Measurements from ENCODE around the gene DIDO1. TPM values are rescaled to one million over a fixed set of nuclear protein-coding genes. Genes with fewer than 3 reads are reported as not detected.

DIDO1 gene
- total RNA-seq, 8 experiments from 2014 or later: 24.1 to 61.2 (median 36.0) TPM

- H3K27ac ChIP-seq: no peak overlapping the region
- no peak for ATAC-seq (replicated peaks in 6 of 8)
- in situ Hi-C loops (cut with MboI; ENCODE audit: low pct_unique_long_range_greater_than_20kb in 2 of 9, low sequenced_read_pairs in 9 of 9, unreplicated experiment in 9 of 9): no loop called here
These were observed 30.8 kb downstream of the DIDO1 start for GRCh38 chr20:62895539-62895938.

GRCh38 chr20:62894261-62894660 lies 32.0 kb downstream of the DIDO1 start:
- WGBS, 10 experiments: 33 to 100% (median 89%) methylated on average over 1 to 14 of the region's 14 CpGs
- ATAC-seq (replicated peaks in 6 of 8): no peak
- Histone ChIP-seq H3K27ac (no peak overlapping the region), H3K4me1 (replicated peaks in 1 of 2) (peaks cover under 1 to 3% of the 10 kb centered on the region in 2 donors), H3K4me3 (no peak overlapping the region)
- in situ Hi-C loops (cut with MboI; ENCODE audit: low pct_unique_long_range_greater_than_20kb in 2 of 9, low sequenced_read_pairs in 9 of 9, unreplicated experiment in 9 of 9): no loop called here

More at GRCh38 chr20:62895539-62895938, 30.8 kb downstream of the DIDO1 start:
- Histone ChIP-seq H3K4me3 (no peak overlapping the region), H3K4me1 (replicated peaks in 1 of 2) (peaks cover 14% of the 10 kb centered on the region in 2 donors)
- WGBS, 10 experiments: 87 to 100% (median 93%) methylated on average over 1 to 4 of the region's 9 CpGs; no CpG with 5 or more reads in 5 of the 10 experiments

GRCh38 chr20:62893700-62894099 lies 32.6 kb downstream of the DIDO1 start:
- ATAC-seq (replicated peaks in 6 of 8): peak in 6 of 8 experiments; percentile 8 to 29 (median 18)
- WGBS, 10 experiments: 67 to 100% (median 89%) methylated on average over 1 to 12 of the region's 14 CpGs; no CpG with 5 or more reads in 4 of the 10 experiments
- in situ Hi-C loops (cut with MboI; ENCODE audit: low pct_unique_long_range_greater_than_20kb in 2 of 9, low sequenced_read_pairs in 9 of 9, unreplicated experiment in 9 of 9): no loop called here
- no peaks in the 10 kb centered on the region for H3K4me1 ChIP-seq (replicated peaks in 1 of 2)
- no peak overlapping the region for H3K27ac ChIP-seq
- no peak overlapping the region for H3K4me3 ChIP-seq

GRCh38 chr20:62892348-62893304 lies 33.7 kb downstream of the DIDO1 start:
- no peaks in the 10 kb centered on the region for H3K4me1 ChIP-seq (replicated peaks in 1 of 2)
- no peak overlapping the region for H3K4me3 ChIP-seq
- H3K27ac ChIP-seq: no peak overlapping the region
- 65 to 98% (median 87%) methylated on average over 1 to 20 of the region's 25 CpGs for WGBS, 10 experiments
- ATAC-seq (replicated peaks in 6 of 8): no peak
- in situ Hi-C loops (cut with MboI; ENCODE audit: low pct_unique_long_range_greater_than_20kb in 2 of 9, low sequenced_read_pairs in 9 of 9, unreplicated experiment in 9 of 9): no loop called here

GRCh38 chr20:62891111-62891510 lies 35.2 kb downstream of the DIDO1 start:
- Histone ChIP-seq H3K4me1 (replicated peaks in 1 of 2) (no peaks in the 10 kb centered on the region), H3K4me3 (no peak overlapping the region), H3K27ac (no peak overlapping the region)
- in situ Hi-C loops (cut with MboI; ENCODE audit: low pct_unique_long_range_greater_than_20kb in 2 of 9, low sequenced_read_pairs in 9 of 9, unreplicated experiment in 9 of 9): no loop called here
- WGBS, 10 experiments: 0 to 91% (median 80%) methylated on average over 1 to 10 of the region's 15 CpGs; no CpG with 5 or more reads in 4 of the 10 experiments
- no peak for ATAC-seq (replicated peaks in 6 of 8)

- Histone ChIP-seq H3K27ac (no peak overlapping the region), H3K4me3 (no peak overlapping the region), H3K4me1 (replicated peaks in 1 of 2) (no peaks in the 10 kb centered on the region)
- 80 to 100% (median 89%) methylated on average over 2 to 6 of the region's 7 CpGs; no CpG with 5 or more reads in 4 of the 10 experiments for WGBS, 10 experiments
- in situ Hi-C loops (cut with MboI; ENCODE audit: low pct_unique_long_range_greater_than_20kb in 2 of 9, low sequenced_read_pairs in 9 of 9, unreplicated experiment in 9 of 9): no loop called here
- ATAC-seq (replicated peaks in 6 of 8): no peak
These were observed 35.9 kb downstream of the DIDO1 start for GRCh38 chr20:62890444-62890843.

GRCh38 chr20:62889871-62890270 lies 36.4 kb downstream of the DIDO1 start:
- Histone ChIP-seq H3K27ac (no peak overlapping the region), H3K4me1 (replicated peaks in 1 of 2) (no peaks in the 10 kb centered on the region), H3K4me3 (no peak overlapping the region)
- in situ Hi-C loops (cut with MboI; ENCODE audit: low pct_unique_long_range_greater_than_20kb in 2 of 9, low sequenced_read_pairs in 9 of 9, unreplicated experiment in 9 of 9): no loop called here
- whole genome bisulfite sequencing, 10 experiments: 80 to 100% (median 87%) methylated on average over 1 to 2 of the region's 9 CpGs; no CpG with 5 or more reads in 6 of the 10 experiments
- ATAC-seq (replicated peaks in 6 of 8): no peak

- Histone ChIP-seq H3K27ac (no peak overlapping the region), H3K4me1 (replicated peaks in 1 of 2) (no peaks in the 10 kb centered on the region), H3K4me3 (no peak overlapping the region)
- ATAC-seq (replicated peaks in 6 of 8): no peak
- WGBS, 10 experiments: 83 to 96% (median 83%) methylated on average over 2 to 6 of the region's 8 CpGs; no CpG with 5 or more reads in 5 of the 10 experiments
- in situ Hi-C loops (cut with MboI; ENCODE audit: low pct_unique_long_range_greater_than_20kb in 2 of 9, low sequenced_read_pairs in 9 of 9, unreplicated experiment in 9 of 9): no loop called here
These were observed 36.9 kb downstream of the DIDO1 start for GRCh38 chr20:62889411-62889810.

GRCh38 chr20:62888910-62889309 lies 37.4 kb downstream of the DIDO1 start:
- ATAC-seq (replicated peaks in 6 of 8): peak in 1 of 8 experiments; percentile 3
- 81 to 100% (median 93%) methylated on average over 1 to 11 of the region's 17 CpGs; no CpG with 5 or more reads in 7 of the 10 experiments for WGBS, 10 experiments
- Histone ChIP-seq H3K4me1 (replicated peaks in 1 of 2) (no peaks in the 10 kb centered on the region), H3K4me3 (no peak overlapping the region), H3K27ac (no peak overlapping the region)
- in situ Hi-C loops (cut with MboI; ENCODE audit: low pct_unique_long_range_greater_than_20kb in 2 of 9, low sequenced_read_pairs in 9 of 9, unreplicated experiment in 9 of 9): no loop called here

- WGBS, 10 experiments: 88 to 100% (median 96%) methylated on average over 5 to 12 of the region's 16 CpGs; no CpG with 5 or more reads in 2 of the 10 experiments
- in situ Hi-C loops (cut with MboI; ENCODE audit: low pct_unique_long_range_greater_than_20kb in 2 of 9, low sequenced_read_pairs in 9 of 9, unreplicated experiment in 9 of 9): no loop called here
- ATAC-seq (replicated peaks in 6 of 8): peak in 4 of 8 experiments; percentile 7 to 25 (median 14)
These were observed 37.9 kb downstream of the DIDO1 start for GRCh38 chr20:62888406-62888805.

GRCh38 chr20:62887860-62888239 lies 38.5 kb downstream of the DIDO1 start:
- no peaks in the 10 kb centered on the region for H3K4me1 ChIP-seq (replicated peaks in 1 of 2)
- ATAC-seq (replicated peaks in 6 of 8): peak in 3 of 8 experiments; percentile 2 to 4 (median 3)
- H3K4me3 ChIP-seq: no peak overlapping the region
- no peak overlapping the region for H3K27ac ChIP-seq
- in situ Hi-C loops (cut with MboI; ENCODE audit: low pct_unique_long_range_greater_than_20kb in 2 of 9, low sequenced_read_pairs in 9 of 9, unreplicated experiment in 9 of 9): no loop called here
- WGBS, 10 experiments: 48 to 100% (median 80%) methylated on average over 1 to 5 of the region's 7 CpGs; no CpG with 5 or more reads in 5 of the 10 experiments

More at GRCh38 chr20:62888406-62888805, 37.9 kb downstream of the DIDO1 start:
- Histone ChIP-seq H3K4me3 (no peak overlapping the region), H3K27ac (no peak overlapping the region), H3K4me1 (replicated peaks in 1 of 2) (no peaks in the 10 kb centered on the region)

GRCh38 chr20:62887152-62887859 lies 39.0 kb downstream of the DIDO1 start:
- H3K27ac ChIP-seq: no peak overlapping the region
- H3K4me3 ChIP-seq: no peak overlapping the region
- WGBS, 10 experiments: 60 to 94% (median 79%) methylated on average over 1 to 8 of the region's 13 CpGs; no CpG with 5 or more reads in 4 of the 10 experiments
- in situ Hi-C loops (cut with MboI; ENCODE audit: low pct_unique_long_range_greater_than_20kb in 2 of 9, low sequenced_read_pairs in 9 of 9, unreplicated experiment in 9 of 9): no loop called here
- no peaks in the 10 kb centered on the region for H3K4me1 ChIP-seq (replicated peaks in 1 of 2)
- ATAC-seq (replicated peaks in 6 of 8): peak in 7 of 8 experiments; percentile 4 to 67 (median 45)

GRCh38 chr20:62886709-62887058 lies 39.6 kb downstream of the DIDO1 start:
- Histone ChIP-seq H3K4me3 (no peak overlapping the region), H3K4me1 (replicated peaks in 1 of 2) (no peaks in the 10 kb centered on the region), H3K27ac (no peak overlapping the region)
- 50 to 94% (median 91%) methylated on average over 2 to 6 of the region's 7 CpGs; no CpG with 5 or more reads in 7 of the 10 experiments for WGBS, 10 experiments
- ATAC-seq (replicated peaks in 6 of 8): no peak
- in situ Hi-C loops (cut with MboI; ENCODE audit: low pct_unique_long_range_greater_than_20kb in 2 of 9, low sequenced_read_pairs in 9 of 9, unreplicated experiment in 9 of 9): no loop called here

Data from motor neuron (in vitro differentiated cells).